Measurements from ENCODE around the gene MRPL19. TPM values are rescaled to one million over a fixed set of nuclear protein-coding genes. Genes with fewer than 3 reads are reported as not detected.
"Not testable (repeated sequence)": the region's sequence is repeated elsewhere in the genome, so short reads cannot be mapped to it uniquely, and the experiment has no call there.

Gene MRPL19
- polyA plus RNA-seq, 4 donors = 67.7 to 71.0 (median 68.4) TPM

DNA sequence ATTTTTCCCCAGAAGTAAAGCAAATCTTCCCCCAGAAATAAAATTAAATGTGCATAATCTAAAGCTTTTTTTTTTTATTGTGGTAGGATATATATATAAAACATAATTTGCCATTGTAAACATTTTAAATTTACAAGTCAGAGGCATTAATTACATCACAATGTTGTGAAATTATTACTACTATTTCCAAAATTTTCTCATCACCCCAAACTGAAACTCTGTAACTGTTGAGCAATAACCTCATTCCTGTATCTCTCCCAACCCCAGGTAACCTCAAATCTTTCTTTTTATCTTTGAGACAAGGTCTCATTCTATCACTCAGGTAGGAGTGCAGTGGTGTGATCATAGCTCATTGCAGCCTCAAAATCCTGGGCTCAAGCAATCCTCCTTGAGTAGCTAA, 11.2 kb downstream of the MRPL19 start:
- no peak for DNase-seq (ENCODE audit: low read depth in 4 of 4, low spot score in 2 of 4)

DNA sequence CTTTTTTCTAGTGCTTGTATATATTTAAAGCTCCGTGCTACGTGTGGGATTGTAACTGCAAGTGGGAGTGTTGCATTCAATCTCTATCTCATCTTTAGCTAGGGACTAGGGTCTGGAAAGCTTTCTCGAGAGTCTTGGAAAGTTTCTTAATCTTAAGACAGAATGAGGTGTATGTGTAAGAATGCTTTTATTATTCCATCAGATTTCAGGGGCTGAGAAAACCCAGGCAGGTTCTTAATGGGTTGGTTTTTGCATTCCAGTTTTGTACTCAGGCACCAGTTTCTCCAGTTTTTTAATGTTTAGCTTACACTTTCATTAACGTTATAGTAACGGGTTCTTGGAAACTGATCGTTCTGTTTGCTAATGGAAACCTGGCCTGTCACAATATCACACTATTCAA, 20.3 kb downstream of the MRPL19 start:
- peak in 1 of 4 donors; percentile 25 for DNase-seq (ENCODE audit: low read depth in 4 of 4, low spot score in 2 of 4)

DNA sequence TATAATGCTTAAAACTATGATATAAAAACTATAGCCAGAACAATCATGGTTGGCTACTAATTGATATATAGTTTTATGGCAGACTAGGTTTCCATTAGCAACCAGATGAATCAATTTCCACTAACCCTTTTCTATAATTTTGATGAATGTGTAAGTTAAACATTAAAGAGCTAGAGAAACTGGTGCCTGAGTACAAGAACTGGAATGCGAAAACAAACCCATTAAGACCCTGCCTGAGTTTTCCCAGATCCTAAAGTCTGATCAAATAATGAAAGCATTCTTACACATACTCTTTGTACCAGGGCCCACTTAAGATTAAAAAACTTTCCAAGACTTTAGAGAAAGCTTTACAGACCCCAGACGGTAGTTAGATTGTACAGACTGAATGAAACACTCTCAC, 21.3 kb downstream of the MRPL19 start:
- no peak for DNase-seq (ENCODE audit: low read depth in 4 of 4, low spot score in 2 of 4)

- DNase-seq (ENCODE audit: low read depth in 4 of 4, low spot score in 2 of 4) = not testable (repeated sequence)
These were observed 28.8 kb downstream of the MRPL19 start for GRCh38 chr2:75675423-75675822.

- no peak for DNase-seq (ENCODE audit: low read depth in 4 of 4, low spot score in 2 of 4)
These were observed 29.3 kb downstream of the MRPL19 start for GRCh38 chr2:75675908-75676307.

- DNase-seq (ENCODE audit: low read depth in 4 of 4, low spot score in 2 of 4) = no peak
These were observed 29.9 kb downstream of the MRPL19 start for GRCh38 chr2:75676464-75676863.

- no peak for DNase-seq (ENCODE audit: low read depth in 4 of 4, low spot score in 2 of 4)
These were observed 33.0 kb downstream of the MRPL19 start for GRCh38 chr2:75679556-75679955.

GRCh38 chr2:75680402-75680801, 33.8 kb downstream of the MRPL19 start:
- no peak for DNase-seq (ENCODE audit: low read depth in 4 of 4, low spot score in 2 of 4)

DNA sequence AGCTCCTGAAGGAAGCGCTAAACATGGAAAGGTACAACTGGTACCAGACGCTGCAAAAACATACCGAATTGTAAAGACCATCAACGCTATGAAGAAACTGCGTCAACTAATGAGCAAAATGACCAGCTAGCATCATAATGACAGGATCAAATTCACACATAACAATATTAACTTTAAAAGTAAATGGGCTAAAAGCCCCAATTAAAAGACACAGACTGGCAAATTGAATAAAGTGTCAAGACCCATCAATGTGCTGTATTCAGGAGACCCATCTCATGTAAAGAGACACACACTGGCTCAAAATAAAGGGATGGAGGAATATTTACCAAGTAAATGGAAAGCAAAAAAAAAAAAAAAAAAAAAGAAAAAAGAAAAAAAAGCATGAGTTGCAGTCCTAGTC, 36.8 kb downstream of the MRPL19 start:
- not testable (repeated sequence) for DNase-seq (ENCODE audit: low read depth in 4 of 4, low spot score in 2 of 4)

GRCh38 chr2:75688196-75688595, 41.6 kb downstream of the MRPL19 start:
- no peak for DNase-seq (ENCODE audit: low read depth in 4 of 4, low spot score in 2 of 4)

DNA sequence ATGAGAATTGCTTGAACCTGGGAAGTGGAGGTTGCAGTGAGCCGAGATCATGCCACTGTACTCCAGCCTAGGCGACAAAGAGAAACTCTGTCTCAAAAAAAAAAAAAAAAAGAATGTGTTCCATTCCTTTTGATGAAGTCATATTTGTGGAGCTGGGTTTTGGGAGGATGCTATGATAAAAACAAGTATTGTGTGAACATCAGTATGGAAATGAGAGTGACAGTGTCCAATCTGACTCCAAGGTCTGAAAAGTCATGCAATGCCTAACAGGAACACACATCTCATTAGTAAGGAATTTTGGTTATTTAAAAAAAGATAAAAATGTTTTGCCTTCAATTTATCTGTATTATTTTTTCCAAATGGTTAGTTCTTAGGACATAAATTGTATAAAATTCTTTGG, 52.3 kb downstream of the MRPL19 start:
- no peak for DNase-seq (ENCODE audit: low read depth in 4 of 4, low spot score in 2 of 4)

GRCh38 chr2:75702593-75702992, 56.0 kb downstream of the MRPL19 start:
- no peak for DNase-seq (ENCODE audit: low read depth in 4 of 4, low spot score in 2 of 4)

- DNase-seq (ENCODE audit: low read depth in 4 of 4, low spot score in 2 of 4) = no peak
These were observed 57.2 kb downstream of the MRPL19 start for GRCh38 chr2:75703589-75704287.

DNA sequence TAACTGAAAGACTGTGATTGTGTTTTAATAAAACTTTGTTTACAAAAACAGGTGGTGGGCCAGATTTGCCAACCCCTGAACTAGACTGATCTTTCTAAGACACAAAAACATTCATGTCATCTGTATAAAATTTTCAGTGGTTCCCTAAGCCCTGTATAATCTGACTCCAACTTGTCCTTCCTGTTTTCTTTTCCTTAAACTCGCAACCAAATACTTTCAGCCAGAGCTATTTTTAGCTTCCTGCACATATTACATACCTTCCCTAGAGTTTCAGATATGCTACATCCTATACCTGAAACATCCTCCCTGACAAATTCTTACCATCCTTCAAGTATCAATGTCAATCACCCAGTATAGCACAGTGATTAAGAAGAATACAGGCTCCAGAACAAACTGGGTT, 59.3 kb downstream of the MRPL19 start:
- no peak for DNase-seq (ENCODE audit: low read depth in 4 of 4, low spot score in 2 of 4)

DNA sequence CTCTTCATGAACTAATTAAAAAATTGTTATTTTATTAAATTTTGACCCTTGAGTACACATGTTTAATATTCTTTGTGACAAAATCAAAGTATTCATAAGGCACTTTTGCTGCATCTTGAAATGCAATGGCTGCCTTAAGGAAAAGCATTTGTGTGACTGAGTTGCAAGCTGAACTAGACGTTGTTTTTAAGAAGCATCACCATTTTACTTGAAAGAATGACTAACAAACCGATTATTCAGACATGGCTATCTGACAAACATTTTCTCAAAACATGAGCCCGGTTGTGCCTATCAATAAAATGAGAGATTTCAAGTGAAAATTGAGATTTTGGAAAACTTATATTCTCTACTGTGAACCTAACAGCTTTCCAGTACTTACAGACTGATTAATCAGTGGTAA, 61.3 kb downstream of the MRPL19 start:
- no peak for DNase-seq (ENCODE audit: low read depth in 4 of 4, low spot score in 2 of 4)

DNA sequence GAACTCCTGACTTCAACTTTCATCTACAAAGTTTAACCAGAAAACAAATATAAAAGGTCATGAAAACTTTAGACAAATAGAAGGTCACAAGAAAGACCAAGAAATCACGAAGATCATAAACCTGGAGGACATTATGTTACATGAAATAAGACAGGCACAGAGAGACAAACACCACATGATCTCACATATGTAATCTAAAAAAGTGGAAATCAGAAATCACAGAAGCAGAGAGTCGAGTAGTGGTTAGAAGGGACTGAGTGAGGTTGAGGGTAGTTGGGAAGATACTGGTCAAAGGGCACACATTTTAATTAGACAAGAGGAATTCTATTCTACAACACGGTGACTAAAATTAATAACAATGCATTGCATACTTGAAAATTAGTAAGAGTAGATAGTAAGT, 62.7 kb downstream of the MRPL19 start:
- no peak for DNase-seq (ENCODE audit: low read depth in 4 of 4, low spot score in 2 of 4)

- DNase-seq (ENCODE audit: low read depth in 4 of 4, low spot score in 2 of 4) = peak in 1 of 4 donors; percentile 48
These were observed 63.6 kb downstream of the MRPL19 start for GRCh38 chr2:75710220-75710576.

DNA sequence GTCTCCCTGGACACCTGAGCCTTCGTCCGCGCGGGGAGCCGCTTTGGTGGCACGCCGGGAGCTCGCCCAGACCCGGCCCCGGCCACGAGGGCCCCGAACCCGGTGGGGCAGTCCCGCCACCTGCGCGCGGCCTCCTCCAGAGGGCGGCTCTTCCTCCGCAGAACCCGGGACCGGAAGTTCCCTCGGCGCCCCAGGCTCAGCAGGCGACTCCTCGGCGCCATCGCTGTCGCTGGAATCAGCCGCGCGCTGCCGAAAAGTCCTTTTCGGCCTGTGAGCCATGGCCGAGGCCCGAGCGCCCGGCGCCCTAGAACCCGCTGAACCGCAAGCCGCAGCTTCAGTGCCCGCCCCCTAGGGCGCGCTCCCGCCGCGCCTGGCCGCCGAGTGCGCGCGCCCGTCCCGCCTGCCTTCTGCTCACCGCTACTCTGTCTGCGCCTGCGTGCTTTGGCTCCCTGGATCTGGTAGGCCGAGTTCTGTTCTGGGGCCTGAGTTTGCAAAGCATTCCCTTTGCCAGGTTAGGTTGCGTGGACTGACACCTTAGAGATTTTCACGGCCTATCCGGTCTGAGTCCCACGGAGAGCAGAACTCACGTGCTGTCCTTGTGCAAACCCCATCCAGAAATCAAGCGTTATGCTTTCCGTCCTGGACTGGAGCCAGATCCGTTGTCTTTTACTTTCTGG, 64.1 kb downstream of the MRPL19 start, which contains the start of gene GCFC2:
GCFC2 (minus strand) TSS at position 339 of the 677 bp plus-strand sequence; CDS start at position 279, 60 bp downstream.
- peak; percentile 74 to 84 (median 80) for DNase-seq (ENCODE audit: low read depth in 4 of 4, low spot score in 2 of 4)

GRCh38 chr2:75711590-75711989, 65.0 kb downstream of the MRPL19 start:
- DNase-seq (ENCODE audit: low read depth in 4 of 4, low spot score in 2 of 4) = not testable (repeated sequence)

DNA sequence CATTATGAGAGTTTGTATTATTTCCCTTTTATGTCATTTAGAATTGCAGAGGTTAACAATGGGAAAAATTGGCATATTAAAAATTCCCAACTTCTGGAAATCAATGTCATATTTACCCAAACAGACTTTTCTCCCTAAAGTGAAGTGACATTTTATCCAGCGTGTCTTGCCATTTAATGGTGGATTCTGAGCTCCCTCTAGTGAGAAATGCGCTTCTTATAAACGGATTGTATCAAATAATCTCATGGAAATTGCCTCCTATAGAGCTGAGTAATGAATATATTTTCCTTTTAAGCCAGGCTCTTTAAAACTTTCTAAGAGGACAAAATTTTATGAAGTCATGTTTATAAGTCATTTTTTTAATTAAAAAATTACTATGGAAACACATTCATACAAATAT, 69.8 kb downstream of the MRPL19 start:
- DNase-seq (ENCODE audit: low read depth in 4 of 4, low spot score in 2 of 4) = no peak

DNA sequence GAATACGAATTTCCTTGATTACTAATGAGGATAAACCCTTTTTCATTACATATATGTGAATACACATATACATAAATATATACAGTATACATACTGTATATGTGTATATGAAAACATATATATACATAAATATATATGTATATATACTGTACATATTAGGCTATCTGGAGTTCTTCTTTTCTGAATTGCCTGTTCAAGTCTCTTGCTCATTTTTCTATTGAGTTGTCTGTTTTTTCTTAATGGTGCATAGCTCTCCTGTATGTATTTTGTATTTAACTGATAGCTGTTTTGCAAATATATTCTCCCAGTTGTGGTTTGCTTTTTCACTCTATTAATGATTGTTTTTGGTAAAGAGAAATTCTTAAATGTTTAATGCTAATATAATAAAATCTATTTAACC, 73.0 kb downstream of the MRPL19 start:
- DNase-seq (ENCODE audit: low read depth in 4 of 4, low spot score in 2 of 4) = no peak

DNA sequence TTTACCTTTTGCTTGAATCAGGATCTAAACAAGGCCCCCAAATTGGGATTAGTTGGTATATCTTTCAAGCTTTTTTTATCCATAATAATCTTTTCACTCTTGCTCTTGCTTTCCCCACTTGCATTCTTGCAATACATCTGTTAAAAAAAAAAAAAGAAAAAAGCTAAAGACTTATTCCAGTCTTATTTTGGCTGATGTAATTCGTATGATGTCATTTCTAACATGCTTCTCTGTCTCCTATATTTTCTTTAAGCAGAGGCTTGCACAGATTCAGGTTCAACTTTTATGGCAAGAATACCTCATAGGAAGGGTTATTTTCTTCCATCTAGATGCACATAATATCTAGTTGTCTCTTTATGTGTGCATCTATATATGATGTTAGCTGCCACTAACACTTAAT, 73.9 kb downstream of the MRPL19 start:
- DNase-seq (ENCODE audit: low read depth in 4 of 4, low spot score in 2 of 4) = no peak
